ENCODE measurements around the gene CYBA. TPM values are rescaled to one million over a fixed set of nuclear protein-coding genes. Genes with fewer than 3 reads are reported as not detected.

Gene CYBA
- total and polyA plus RNA-seq, 10 of the 15 experiments (the other 5 are each of a cell fraction or from before 2014, with no cell fraction given): 0.55 to 598 (median 258) TPM

GRCh38 chr16:88608076-88608475 is 42.8 kb downstream of the CYBA start:
- peaks cover 18 to 39% of the 10 kb centered on the region in 2 experiments for H3K36me3 ChIP-seq (ENCODE audit: control insufficient read depth in 2 of 2, insufficient read depth in 2 of 2, low read length in 1 of 2)
- H3K4me2 ChIP-seq (ENCODE audit: control insufficient read depth, insufficient read depth): no peak overlapping the region

More at GRCh38 chr16:88608076-88608475, 42.8 kb downstream of the CYBA start:
- FAIRE-seq (no peak), ATAC-seq (0 out of 3 replicates have a peak, but pooled peaks have one; percentile 30), DNase-seq (ENCODE audit: low read depth, low spot score) (no peak)
- H4K20me1 ChIP-seq (ENCODE audit: control insufficient read depth, insufficient read depth): no peaks in the 10 kb centered on the region
- no peak overlapping the region for H3K4me3 ChIP-seq
- POLR2A ChIA-PET: no interaction called here
- H3K9ac ChIP-seq (ENCODE audit: control insufficient read depth, insufficient read depth, low read length): no peak overlapping the region; the same call in 1 of the 2 replicates
- peaks cover 7% of the 10 kb centered on the region for H3K4me1 ChIP-seq (ENCODE audit: control insufficient read depth, insufficient read depth, low read length)
- 74% methylated on average over 4 of the region's 6 CpGs for WGBS (ENCODE audit: insufficient coverage, insufficient replicate concordance, low lambda C conversion rate, missing lambda C conversion rate)
- SMC1A ChIA-PET (ENCODE audit: uncharacterized antibody, unreplicated experiment): interaction anchor here (0.6 to 1.0 kb wide), 2 partner anchors 17 to 56 kb away, joined by 3 read pairs; no protein-coding TSS in a partner anchor
- no peak overlapping the region for H2AFZ ChIP-seq (ENCODE audit: control insufficient read depth, low read depth, low read length)
- no TSS peak for BruUV-seq (replicated peaks)
- no peak overlapping the region for H3K27ac ChIP-seq (ENCODE audit: control insufficient read depth, insufficient read depth)
- in situ Hi-C loops (cut with MboI): no loop called here
- no peaks in the 10 kb centered on the region for H3K79me2 ChIP-seq (ENCODE audit: control insufficient read depth, insufficient read depth, low read length)
- RAD21 ChIA-PET (ENCODE audit: unreplicated experiment): no interaction called here
- H3K9me3 ChIP-seq (replicated peaks; ENCODE audit: control insufficient read depth, insufficient read depth, low read length): no peaks in the 10 kb centered on the region
- no peaks in the 10 kb centered on the region for H3K27me3 ChIP-seq (replicated peaks in 1 of 2; ENCODE audit: control insufficient read depth in 2 of 2, insufficient read depth in 2 of 2, low read length in 1 of 2)
- intact Hi-C loops (cut with micrococcal nuclease; ENCODE audit: unreplicated experiment): no loop called here
- TF ChIP-seq IKZF2 (IDR thresholded peaks at IDR 0.05): peak; percentile 36 to 42; a peak in 2 of 4 replicates
- TF ChIP-seq SUZ12 (IDR thresholded peaks at IDR 0.05; ENCODE audit: unreplicated experiment): no peak
- TF ChIP-seq TCF3 (IDR thresholded peaks at IDR 0.05; ENCODE audit: borderline replicate concordance, insufficient read depth, low read depth, low read length): no peak
- TF ChIP-seq MEF2B (IDR thresholded peaks at IDR 0.05; ENCODE audit: partially characterized antibody, poor library complexity, severe bottlenecking): peak; percentile 70
- no peak for TF ChIP-seq ZNF274 (IDR thresholded peaks at IDR 0.05; ENCODE audit: insufficient read depth, insufficient read length)
- TF ChIP-seq HSF1 (IDR thresholded peaks at IDR 0.05; ENCODE audit: low read depth, low read length): no peak
- TF ChIP-seq RBBP5 (conservative IDR thresholded peaks at IDR 0.05): no peak
- TF ChIP-seq BRCA1 (IDR thresholded peaks at IDR 0.05; ENCODE audit: low read depth, low read length): no peak
- TF ChIP-seq POLR2AphosphoS5 (IDR thresholded peaks at IDR 0.05; ENCODE audit: low read length): no peak
- TF ChIP-seq RELB (IDR thresholded peaks at IDR 0.05; ENCODE audit: low read depth): peak; percentile 41; the same call in 1 of the 2 replicates
- TF ChIP-seq NFIC (IDR thresholded peaks at IDR 0.05; ENCODE audit: low read depth, low read length): no peak
- no peak for TF ChIP-seq CUX1 (IDR thresholded peaks at IDR 0.05; ENCODE audit: insufficient replicate concordance, low read depth, low read length)
- no peak for TF ChIP-seq SREBF1 (IDR thresholded peaks at IDR 0.05; ENCODE audit: low read length)
- no peak for TF ChIP-seq TCF7 (IDR thresholded peaks at IDR 0.05; ENCODE audit: borderline replicate concordance)
- 0 out of 2 replicates have a peak, but pooled peaks have one; percentile 45 for TF ChIP-seq EED (IDR thresholded peaks at IDR 0.05; ENCODE audit: low read depth)
- TF ChIP-seq ZNF384 (IDR thresholded peaks at IDR 0.05; ENCODE audit: borderline replicate concordance, low read depth, low read length): peak; percentile 25; the same call in 1 of the 2 replicates
- TF ChIP-seq SPI1 (IDR thresholded peaks at IDR 0.05; ENCODE audit: borderline replicate concordance, insufficient read depth, low read depth, low read length): peak; percentile 54; the same call in 1 of the 2 replicates
- CTCF ChIA-PET: interaction anchor here (1.0 to 1.8 kb wide), 2 partner anchors 12 to 15 kb away, joined by 4 to 5 read pairs; no protein-coding TSS in a partner anchor

Data from GM12878 (cell line).